Testis (tissue), 2 donors: ENCODE results near the gene RBM27.

Experiments
- POLR2A ChIP-seq: fragments of 450-650 bp; IDR thresholded peaks from one replicate; pipeline ENCODE4 v1.6.1; 2017; ENCODE audit warnings: antibody characterized with exemption, mild to moderate bottlenecking, moderate library complexity
- TF ChIP-seq, protein P1 (sequence below), 3 experiments: fragments of 450-650 bp in 2 of 3; fragments of 200-600 bp in 1 of 3; sonication (generic) in 1 of 3; IDR thresholded peaks; one replicate each; pipeline ENCODE4 v1.5.1; 2016 to 2019; ENCODE audit warnings: antibody characterized with exemption in 3 of 3, mild to moderate bottlenecking in 2 of 3, moderate library complexity in 1 of 3

DNA sequence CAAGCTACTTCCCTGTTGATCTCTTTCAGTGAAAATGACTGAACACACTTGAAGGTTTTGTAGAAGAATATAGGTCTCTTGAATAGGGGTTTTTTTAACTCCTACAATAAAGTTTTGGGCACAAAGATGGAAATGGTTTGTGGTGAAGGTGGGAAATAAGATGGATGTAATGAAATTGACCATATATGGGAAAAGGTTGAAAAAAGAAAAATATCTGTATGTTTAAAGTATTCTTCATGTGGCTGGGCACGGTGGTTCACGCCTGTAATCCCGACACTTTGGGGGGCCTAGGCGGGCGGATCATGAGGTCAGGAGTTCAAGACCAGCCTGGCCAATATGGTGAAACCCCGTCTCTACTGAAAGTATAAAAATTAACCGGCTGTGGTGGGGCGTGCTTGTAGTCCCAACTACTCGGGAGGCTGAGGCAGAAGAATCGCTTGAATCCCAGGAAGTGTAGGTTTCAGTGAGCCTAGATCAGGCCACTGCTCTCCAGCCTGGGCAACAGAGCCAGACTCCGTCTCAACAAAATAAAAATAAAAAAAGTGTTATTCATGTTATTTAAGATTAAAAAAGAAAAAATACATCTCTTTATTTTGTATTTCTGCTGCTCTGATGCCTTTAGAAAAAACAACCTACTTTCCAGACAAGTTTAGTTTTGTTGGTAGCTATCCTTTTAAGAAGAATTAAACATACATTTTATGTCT lies 2.2 kb downstream of the RBM27 start:
- no peak for TF ChIP-seq POLR2A
- TF ChIP-seq, protein P1, sequence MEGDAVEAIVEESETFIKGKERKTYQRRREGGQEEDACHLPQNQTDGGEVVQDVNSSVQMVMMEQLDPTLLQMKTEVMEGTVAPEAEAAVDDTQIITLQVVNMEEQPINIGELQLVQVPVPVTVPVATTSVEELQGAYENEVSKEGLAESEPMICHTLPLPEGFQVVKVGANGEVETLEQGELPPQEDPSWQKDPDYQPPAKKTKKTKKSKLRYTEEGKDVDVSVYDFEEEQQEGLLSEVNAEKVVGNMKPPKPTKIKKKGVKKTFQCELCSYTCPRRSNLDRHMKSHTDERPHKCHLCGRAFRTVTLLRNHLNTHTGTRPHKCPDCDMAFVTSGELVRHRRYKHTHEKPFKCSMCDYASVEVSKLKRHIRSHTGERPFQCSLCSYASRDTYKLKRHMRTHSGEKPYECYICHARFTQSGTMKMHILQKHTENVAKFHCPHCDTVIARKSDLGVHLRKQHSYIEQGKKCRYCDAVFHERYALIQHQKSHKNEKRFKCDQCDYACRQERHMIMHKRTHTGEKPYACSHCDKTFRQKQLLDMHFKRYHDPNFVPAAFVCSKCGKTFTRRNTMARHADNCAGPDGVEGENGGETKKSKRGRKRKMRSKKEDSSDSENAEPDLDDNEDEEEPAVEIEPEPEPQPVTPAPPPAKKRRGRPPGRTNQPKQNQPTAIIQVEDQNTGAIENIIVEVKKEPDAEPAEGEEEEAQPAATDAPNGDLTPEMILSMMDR (IDR thresholded peaks at IDR 0.05), result no peak
